ENCODE data around the gene METTL13. TPM values are rescaled to one million over a fixed set of nuclear protein-coding genes. Genes with fewer than 3 reads are reported as not detected.

Gene METTL13
- total RNA-seq, 4 donors from 2014 or later: 19.9 to 23.8 (median 22.7) TPM

DNA sequence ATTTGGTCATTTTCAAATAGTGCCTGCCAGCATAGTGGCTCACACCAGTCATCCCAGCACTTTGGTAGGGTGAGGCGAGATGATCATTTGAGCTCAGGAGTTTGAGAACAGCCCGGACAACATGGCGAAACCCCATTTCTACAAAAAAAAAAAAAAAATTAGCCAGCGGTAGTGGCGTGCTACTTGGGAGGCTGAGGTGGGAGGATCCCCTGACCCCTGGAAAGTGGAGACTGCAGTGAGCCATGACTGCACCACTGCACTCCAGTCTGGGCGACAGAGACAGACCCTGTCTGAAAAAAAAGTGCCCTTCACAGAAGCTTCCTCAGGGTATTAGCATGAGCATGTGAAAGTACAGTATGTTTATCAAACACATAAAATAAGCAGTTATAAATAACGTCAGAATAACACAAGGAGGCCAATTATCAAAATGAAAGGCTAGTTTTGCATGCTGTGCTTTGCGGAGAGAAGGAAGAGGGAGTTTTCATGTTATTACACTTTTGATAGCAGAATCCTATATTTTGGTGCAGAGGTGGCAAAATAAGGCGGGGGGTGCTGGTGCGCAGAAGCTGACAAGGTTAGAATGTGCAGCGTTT is 781 bp upstream of the METTL13 start:
- H3K9me3 ChIP-seq: no peaks in the 10 kb centered on the region
- TF ChIP-seq POLR2A (IDR thresholded peaks at IDR 0.05): no peak
- no peak for TF ChIP-seq CTCF (IDR thresholded peaks at IDR 0.05)
- intact Hi-C loops (cut with DNase I): no loop called here
- peak overlapping the region; percentile 37 to 83 (median 82) for H3K27ac ChIP-seq
- peaks cover 5 to 10% of the 10 kb centered on the region in 2 donors for H3K4me1 ChIP-seq
- peaks cover 7 to 14% of the 10 kb centered on the region in 2 donors for H3K36me3 ChIP-seq
- H3K4me3 ChIP-seq (replicated peaks in 1 of 3): peak overlapping the region in 2 of 3 donors; percentile 33 to 34
- DNase-seq: no peak
- 42 to 43% methylated on average over 11 of the region's 11 CpGs for whole genome bisulfite sequencing, 2 donors
- H3K27me3 ChIP-seq: no peaks in the 10 kb centered on the region

DNA sequence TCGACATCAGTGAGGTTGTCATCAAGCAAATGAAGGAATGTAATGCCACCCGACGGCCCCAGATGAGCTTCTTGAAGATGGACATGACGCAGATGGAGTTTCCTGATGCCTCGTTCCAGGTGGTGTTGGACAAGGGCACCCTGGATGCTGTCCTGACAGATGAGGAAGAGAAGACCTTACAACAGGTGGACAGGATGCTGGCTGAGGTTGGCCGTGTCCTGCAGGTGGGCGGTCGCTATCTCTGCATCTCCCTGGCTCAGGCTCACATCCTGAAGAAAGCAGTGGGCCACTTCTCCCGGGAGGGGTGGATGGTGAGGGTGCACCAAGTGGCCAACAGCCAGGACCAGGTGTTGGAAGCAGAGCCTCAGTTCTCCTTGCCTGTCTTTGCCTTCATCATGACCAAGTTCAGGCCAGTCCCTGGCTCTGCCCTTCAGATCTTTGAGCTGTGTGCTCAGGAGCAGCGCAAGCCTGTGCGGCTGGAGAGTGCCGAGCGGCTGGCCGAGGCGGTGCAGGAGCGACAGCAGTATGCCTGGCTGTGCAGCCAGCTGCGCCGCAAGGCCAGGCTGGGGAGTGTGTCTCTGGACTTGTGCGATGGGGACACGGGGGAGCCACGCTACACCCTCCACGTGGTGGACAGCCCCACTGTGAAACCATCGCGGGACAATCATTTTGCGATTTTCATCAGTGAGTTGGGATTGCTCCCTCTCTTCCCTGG is 2.5 kb downstream of the METTL13 start:
- no peaks in the 10 kb centered on the region for H3K9me3 ChIP-seq
- no peak for TF ChIP-seq POLR2A (IDR thresholded peaks at IDR 0.05)
- TF ChIP-seq CTCF (IDR thresholded peaks at IDR 0.05): no peak
- DNase-seq: no peak
- H3K27ac ChIP-seq: no peak overlapping the region
- peaks cover 5 to 10% of the 10 kb centered on the region in 2 donors for H3K4me1 ChIP-seq
- intact Hi-C loops (cut with DNase I): no loop called here
- 88 to 89% methylated on average over 11 to 14 of the region's 25 CpGs for WGBS, 2 donors
- no peaks in the 10 kb centered on the region for H3K27me3 ChIP-seq
- H3K36me3 ChIP-seq: peaks cover 37 to 41% of the 10 kb centered on the region in 2 donors
- H3K4me3 ChIP-seq (replicated peaks in 1 of 3): no peak overlapping the region

- intact Hi-C loops (cut with DNase I): no loop called here
- no peaks in the 10 kb centered on the region for H3K9me3 ChIP-seq
- H3K4me1 ChIP-seq: peaks cover 5 to 10% of the 10 kb centered on the region in 2 donors
- no peaks in the 10 kb centered on the region for H3K27me3 ChIP-seq
- DNase-seq: no peak
- H3K36me3 ChIP-seq: peaks cover 39 to 45% of the 10 kb centered on the region in 2 donors
- no peak overlapping the region for H3K27ac ChIP-seq
- H3K4me3 ChIP-seq (replicated peaks in 1 of 3): no peak overlapping the region
- TF ChIP-seq POLR2A (IDR thresholded peaks at IDR 0.05): no peak
- TF ChIP-seq CTCF (IDR thresholded peaks at IDR 0.05): no peak
Observed at GRCh38 chr1:171784784-171785183, 3.3 kb downstream of the METTL13 start.

- intact Hi-C loops (cut with DNase I): no loop called here
- peaks cover 47 to 55% of the 10 kb centered on the region in 2 donors for H3K36me3 ChIP-seq
- TF ChIP-seq POLR2A (IDR thresholded peaks at IDR 0.05): no peak
- no peaks in the 10 kb centered on the region for H3K27me3 ChIP-seq
- no peak overlapping the region for H3K27ac ChIP-seq
- H3K9me3 ChIP-seq: no peaks in the 10 kb centered on the region
- peaks cover 5 to 10% of the 10 kb centered on the region in 2 donors for H3K4me1 ChIP-seq
- no peak overlapping the region for H3K4me3 ChIP-seq (replicated peaks in 1 of 3)
- WGBS, 2 donors: 79 to 80% methylated on average over 6 to 9 of the region's 9 CpGs
- DNase-seq: no peak
Observed at GRCh38 chr1:171785766-171786165, 4.3 kb downstream of the METTL13 start.

DNA sequence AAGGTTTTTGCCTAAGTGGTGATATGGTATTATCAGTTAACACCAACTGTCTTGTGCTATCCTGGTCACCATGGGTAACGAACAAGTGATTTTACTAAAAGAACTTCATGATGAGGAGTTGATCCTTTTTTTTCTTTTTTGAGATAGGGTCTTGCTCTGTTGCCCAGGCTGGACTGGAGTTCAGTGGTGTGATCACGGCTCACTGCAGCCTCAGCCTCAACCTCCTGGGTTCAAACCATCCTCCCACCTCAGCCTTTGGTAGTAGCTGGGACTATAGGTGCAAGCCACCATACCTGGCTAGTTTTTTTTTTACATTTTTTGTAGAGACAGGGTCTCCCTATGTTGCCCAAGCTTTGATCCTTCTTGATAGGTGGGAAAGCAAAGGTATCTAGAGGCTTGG is 5.1 kb downstream of the METTL13 start:
- intact Hi-C loops (cut with DNase I): no loop called here
- Histone ChIP-seq H3K27me3 (no peaks in the 10 kb centered on the region), H3K4me3 (replicated peaks in 1 of 3) (no peak overlapping the region), H3K36me3 (peaks cover 54 to 56% of the 10 kb centered on the region in 2 donors), H3K4me1 (peaks cover 5 to 10% of the 10 kb centered on the region in 2 donors), H3K9me3 (no peaks in the 10 kb centered on the region), H3K27ac (no peak overlapping the region)
- no peak for TF ChIP-seq CTCF (IDR thresholded peaks at IDR 0.05)
- no peak for TF ChIP-seq POLR2A (IDR thresholded peaks at IDR 0.05)
- DNase-seq: no peak
- 98% methylated on average over 2 of the region's 2 CpGs for WGBS, 2 donors

Measured in thyroid gland (tissue), 4 donors.